ENCODE results near the gene CBLIF.
A peak's percentile ranks its signal among the peaks of the same experiment; 100 is the strongest.
"Not testable (repeated sequence)": the region's sequence is repeated elsewhere in the genome, so short reads cannot be mapped to it uniquely, and the experiment has no call there.

CBLIF gene

GRCh38 chr11:59859673-59860072 is 14.4 kb upstream of the CBLIF start:
- no peaks in the 10 kb centered on the region for H3K36me3 Mint-ChIP-seq
- H3K27me3 Mint-ChIP-seq, result peaks cover 2% of the 10 kb centered on the region
- no peaks in the 10 kb centered on the region for H3K9me3 Mint-ChIP-seq (ENCODE audit: low read depth)
- H3K27ac Mint-ChIP-seq, result no peak overlapping the region
- no peak overlapping the region for H3K4me3 Mint-ChIP-seq
- H3K4me1 Mint-ChIP-seq (ENCODE audit: low read depth), result peaks cover 19% of the 10 kb centered on the region

GRCh38 chr11:59857439-59858434 is 12.4 kb upstream of the CBLIF start:
- Mint-ChIP-seq H3K27ac (peak overlapping the region; percentile 87), H3K4me3 (peak overlapping the region; percentile 15), H3K27me3 (peaks cover 2% of the 10 kb centered on the region), H3K36me3 (no peaks in the 10 kb centered on the region), H3K9me3 (ENCODE audit: low read depth) (no peaks in the 10 kb centered on the region), H3K4me1 (ENCODE audit: low read depth) (peaks cover 19% of the 10 kb centered on the region)

- Mint-ChIP-seq H3K36me3 (no peaks in the 10 kb centered on the region), H3K27ac (no peak overlapping the region), H3K4me1 (ENCODE audit: low read depth) (peaks cover 19% of the 10 kb centered on the region), H3K27me3 (peaks cover 4% of the 10 kb centered on the region), H3K4me3 (no peak overlapping the region), H3K9me3 (ENCODE audit: low read depth) (no peaks in the 10 kb centered on the region)
Observed at GRCh38 chr11:59854871-59855270, 9.6 kb upstream of the CBLIF start.

- H3K27ac Mint-ChIP-seq; H3K27me3 Mint-ChIP-seq; H3K36me3 Mint-ChIP-seq; H3K9me3 Mint-ChIP-seq (ENCODE audit: low read depth); H3K4me3 Mint-ChIP-seq; H3K4me1 Mint-ChIP-seq (ENCODE audit: low read depth): not testable (repeated sequence)
Observed at GRCh38 chr11:59851416-59851815, 6.1 kb upstream of the CBLIF start.

- H3K36me3 Mint-ChIP-seq; H3K4me1 Mint-ChIP-seq (ENCODE audit: low read depth); H3K27me3 Mint-ChIP-seq; H3K9me3 Mint-ChIP-seq (ENCODE audit: low read depth); H3K27ac Mint-ChIP-seq; H3K4me3 Mint-ChIP-seq: not testable (repeated sequence)
Observed at GRCh38 chr11:59849551-59849950, 4.3 kb upstream of the CBLIF start.

- Mint-ChIP-seq H3K4me3 (no peak overlapping the region), H3K27ac (no peak overlapping the region), H3K27me3 (peaks cover 2% of the 10 kb centered on the region)
Observed at GRCh38 chr11:59849129-59849528, 3.8 kb upstream of the CBLIF start.

GRCh38 chr11:59848439-59848838 is 3.1 kb upstream of the CBLIF start:
- H3K4me1 Mint-ChIP-seq (ENCODE audit: low read depth); H3K4me3 Mint-ChIP-seq; H3K27me3 Mint-ChIP-seq; H3K9me3 Mint-ChIP-seq (ENCODE audit: low read depth); H3K27ac Mint-ChIP-seq; H3K36me3 Mint-ChIP-seq: not testable (repeated sequence)

More at GRCh38 chr11:59849129-59849528, 3.8 kb upstream of the CBLIF start:
- Mint-ChIP-seq H3K9me3 (ENCODE audit: low read depth) (no peaks in the 10 kb centered on the region), H3K36me3 (no peaks in the 10 kb centered on the region), H3K4me1 (ENCODE audit: low read depth) (no peaks in the 10 kb centered on the region)

- Mint-ChIP-seq H3K4me1 (ENCODE audit: low read depth) (no peaks in the 10 kb centered on the region), H3K27ac (no peak overlapping the region), H3K27me3 (peaks cover 2% of the 10 kb centered on the region), H3K4me3 (no peak overlapping the region), H3K36me3 (no peaks in the 10 kb centered on the region), H3K9me3 (ENCODE audit: low read depth) (no peaks in the 10 kb centered on the region)
Observed at GRCh38 chr11:59847626-59848025, 2.3 kb upstream of the CBLIF start.

- H3K36me3 Mint-ChIP-seq, result no peaks in the 10 kb centered on the region
- H3K27ac Mint-ChIP-seq, result no peak overlapping the region
- no peaks in the 10 kb centered on the region for H3K9me3 Mint-ChIP-seq (ENCODE audit: low read depth)
- peaks cover 2% of the 10 kb centered on the region for H3K27me3 Mint-ChIP-seq
- H3K4me3 Mint-ChIP-seq, result no peak overlapping the region
- H3K4me1 Mint-ChIP-seq (ENCODE audit: low read depth), result no peaks in the 10 kb centered on the region
Observed at GRCh38 chr11:59846556-59846955, 1.3 kb upstream of the CBLIF start.

GRCh38 chr11:59842316-59842715 is 3.0 kb downstream of the CBLIF start:
- Mint-ChIP-seq H3K27me3 (no peaks in the 10 kb centered on the region), H3K4me1 (ENCODE audit: low read depth) (no peaks in the 10 kb centered on the region), H3K27ac (no peak overlapping the region), H3K36me3 (no peaks in the 10 kb centered on the region), H3K4me3 (no peak overlapping the region), H3K9me3 (ENCODE audit: low read depth) (no peaks in the 10 kb centered on the region)

- Mint-ChIP-seq H3K27ac (no peak overlapping the region), H3K4me3 (no peak overlapping the region), H3K36me3 (no peaks in the 10 kb centered on the region), H3K9me3 (ENCODE audit: low read depth) (no peaks in the 10 kb centered on the region), H3K27me3 (peaks cover 2% of the 10 kb centered on the region), H3K4me1 (ENCODE audit: low read depth) (no peaks in the 10 kb centered on the region)
Observed at GRCh38 chr11:59841514-59841913, 3.8 kb downstream of the CBLIF start.

GRCh38 chr11:59839615-59840014 is 5.7 kb downstream of the CBLIF start:
- Mint-ChIP-seq H3K4me3 (no peak overlapping the region), H3K27me3 (peaks cover 2% of the 10 kb centered on the region), H3K9me3 (ENCODE audit: low read depth) (no peaks in the 10 kb centered on the region), H3K4me1 (ENCODE audit: low read depth) (no peaks in the 10 kb centered on the region), H3K36me3 (no peaks in the 10 kb centered on the region), H3K27ac (no peak overlapping the region)

GRCh38 chr11:59833602-59834001 is 11.7 kb downstream of the CBLIF start:
- H3K36me3 Mint-ChIP-seq, result no peaks in the 10 kb centered on the region
- no peak overlapping the region for H3K4me3 Mint-ChIP-seq
- no peaks in the 10 kb centered on the region for H3K9me3 Mint-ChIP-seq (ENCODE audit: low read depth)
- peaks cover 4% of the 10 kb centered on the region for H3K27me3 Mint-ChIP-seq
- H3K27ac Mint-ChIP-seq, result no peak overlapping the region
- H3K4me1 Mint-ChIP-seq (ENCODE audit: low read depth), result no peaks in the 10 kb centered on the region

GRCh38 chr11:59829358-59829757 is 15.9 kb downstream of the CBLIF start:
- no peaks in the 10 kb centered on the region for H3K4me1 Mint-ChIP-seq (ENCODE audit: low read depth)
- no peak overlapping the region for H3K27ac Mint-ChIP-seq
- no peak overlapping the region for H3K4me3 Mint-ChIP-seq
- H3K36me3 Mint-ChIP-seq, result no peaks in the 10 kb centered on the region
- peaks cover 2% of the 10 kb centered on the region for H3K27me3 Mint-ChIP-seq
- H3K9me3 Mint-ChIP-seq (ENCODE audit: low read depth), result no peaks in the 10 kb centered on the region

GRCh38 chr11:59822989-59823566 is 22.2 kb downstream of the CBLIF start:
- Mint-ChIP-seq H3K36me3 (no peaks in the 10 kb centered on the region), H3K27ac (no peak overlapping the region), H3K4me3 (no peak overlapping the region), H3K9me3 (ENCODE audit: low read depth) (no peaks in the 10 kb centered on the region), H3K4me1 (ENCODE audit: low read depth) (peaks cover 2% of the 10 kb centered on the region), H3K27me3 (no peaks in the 10 kb centered on the region)

Measured in activated naive CD8-positive, alpha-beta T cell (primary cell).